ENCODE data around the gene ST6GALNAC2. TPM values are rescaled to one million over a fixed set of nuclear protein-coding genes. Genes with fewer than 3 reads are reported as not detected.
"Not testable (repeated sequence)": the region's sequence is repeated elsewhere in the genome, so short reads cannot be mapped to it uniquely, and the experiment has no call there.

ST6GALNAC2 gene
- polyA plus RNA-seq, 6 donors from 2014 or later = 0.22 to 1.0 (median 0.48) TPM; not detected in 1

GRCh38 chr17:76573096-76573495 lies 12.6 kb downstream of the ST6GALNAC2 start:
- no peak for ATAC-seq (ENCODE audit: low read depth in 2 of 2)
- Mint-ChIP-seq H3K4me3 (peak overlapping the region in 1 of 8 donors; percentile 33), H3K9me3 (no peaks in the 10 kb centered on the region), H3K36me3 (no peaks in the 10 kb centered on the region), H3K4me1 (peaks cover 8 to 15% (median 10%) of the 10 kb centered on the region in 3 donors), H3K27ac (no peak overlapping the region), H3K27me3 (no peaks in the 10 kb centered on the region)
- DNase-seq = no peak

GRCh38 chr17:76572201-76572910 lies 13.3 kb downstream of the ST6GALNAC2 start:
- no peaks in the 10 kb centered on the region for H3K36me3 Mint-ChIP-seq
- no peak overlapping the region for H3K27ac Mint-ChIP-seq
- H3K4me3 Mint-ChIP-seq = no peak overlapping the region
- H3K27me3 Mint-ChIP-seq = no peaks in the 10 kb centered on the region
- no peaks in the 10 kb centered on the region for H3K9me3 Mint-ChIP-seq
- ATAC-seq (ENCODE audit: low read depth in 2 of 2) = no peak
- peaks cover 16 to 22% (median 17%) of the 10 kb centered on the region in 3 donors for H3K4me1 Mint-ChIP-seq
- no peak for DNase-seq

- Mint-ChIP-seq H3K4me1 (peaks cover 28 to 31% (median 29%) of the 10 kb centered on the region in 3 donors), H3K9me3 (no peaks in the 10 kb centered on the region), H3K4me3 (no peak overlapping the region), H3K36me3 (peaks cover 0 to 3% of the 10 kb centered on the region in 2 donors), H3K27me3 (no peaks in the 10 kb centered on the region), H3K27ac (no peak overlapping the region)
- DNase-seq (no peak), ATAC-seq (ENCODE audit: low read depth in 2 of 2) (no peak)
Measured at GRCh38 chr17:76570877-76571471, 14.7 kb downstream of the ST6GALNAC2 start.

GRCh38 chr17:76570457-76570856 lies 15.2 kb downstream of the ST6GALNAC2 start:
- peaks cover 0 to 8% of the 10 kb centered on the region in 2 donors for H3K36me3 Mint-ChIP-seq
- ATAC-seq (ENCODE audit: low read depth in 2 of 2) (no peak), DNase-seq (no peak)
- H3K27me3 Mint-ChIP-seq = no peaks in the 10 kb centered on the region
- no peak overlapping the region for H3K27ac Mint-ChIP-seq
- H3K4me1 Mint-ChIP-seq = peaks cover 30 to 34% (median 32%) of the 10 kb centered on the region in 3 donors
- no peaks in the 10 kb centered on the region for H3K9me3 Mint-ChIP-seq
- no peak overlapping the region for H3K4me3 Mint-ChIP-seq

GRCh38 chr17:76569607-76570279 lies 15.9 kb downstream of the ST6GALNAC2 start:
- Mint-ChIP-seq H3K36me3 (peaks cover 0 to 12% of the 10 kb centered on the region in 2 donors), H3K9me3 (no peaks in the 10 kb centered on the region), H3K27ac (no peak overlapping the region), H3K4me1 (peaks cover 30 to 36% (median 32%) of the 10 kb centered on the region in 3 donors), H3K27me3 (no peaks in the 10 kb centered on the region), H3K4me3 (peak overlapping the region in 2 of 8 donors; percentile 15 to 50)
- no peak for DNase-seq
- ATAC-seq (ENCODE audit: low read depth in 2 of 2) = no peak

- peak overlapping the region in 3 of 8 donors; percentile 41 to 50 (median 47) for H3K4me3 Mint-ChIP-seq
- H3K27me3 Mint-ChIP-seq = no peaks in the 10 kb centered on the region
- ATAC-seq (ENCODE audit: low read depth in 2 of 2) (no peak), DNase-seq (no peak)
- peak overlapping the region in 4 of 6 donors; percentile 61 to 88 (median 70) for H3K27ac Mint-ChIP-seq
- H3K9me3 Mint-ChIP-seq = no peaks in the 10 kb centered on the region
- peaks cover 30 to 36% (median 32%) of the 10 kb centered on the region in 3 donors for H3K4me1 Mint-ChIP-seq
- H3K36me3 Mint-ChIP-seq = peaks cover 0 to 12% of the 10 kb centered on the region in 2 donors
Measured at GRCh38 chr17:76568811-76569221, 16.8 kb downstream of the ST6GALNAC2 start.

GRCh38 chr17:76567634-76568432 lies 17.8 kb downstream of the ST6GALNAC2 start:
- Mint-ChIP-seq H3K4me1 (peaks cover 32 to 36% (median 35%) of the 10 kb centered on the region in 3 donors), H3K4me3 (peak overlapping the region in 7 of 8 donors; percentile 21 to 61 (median 32)), H3K36me3 (peaks cover 3 to 12% of the 10 kb centered on the region in 2 donors), H3K27me3 (no peaks in the 10 kb centered on the region), H3K9me3 (no peaks in the 10 kb centered on the region), H3K27ac (peak overlapping the region; percentile 33 to 88 (median 76))
- peak; percentile 90 to 94 for ATAC-seq (ENCODE audit: low read depth in 2 of 2)
- DNase-seq = peak; percentile 43

- Mint-ChIP-seq H3K27ac (peak overlapping the region in 5 of 6 donors; percentile 36 to 88 (median 78)), H3K36me3 (peaks cover 6 to 12% of the 10 kb centered on the region in 2 donors), H3K4me1 (peaks cover 32 to 38% (median 36%) of the 10 kb centered on the region in 3 donors), H3K27me3 (no peaks in the 10 kb centered on the region), H3K4me3 (peak overlapping the region in 2 of 8 donors; percentile 21 to 55), H3K9me3 (no peaks in the 10 kb centered on the region)
- ATAC-seq (ENCODE audit: low read depth in 2 of 2) (no peak), DNase-seq (no peak)
Measured at GRCh38 chr17:76566988-76567431, 18.6 kb downstream of the ST6GALNAC2 start.

- Mint-ChIP-seq H3K36me3 (peaks cover 6 to 12% of the 10 kb centered on the region in 2 donors), H3K27me3 (no peaks in the 10 kb centered on the region), H3K9me3 (no peaks in the 10 kb centered on the region), H3K27ac (peak overlapping the region in 3 of 6 donors; percentile 34 to 88 (median 78)), H3K4me1 (peaks cover 32 to 40% (median 39%) of the 10 kb centered on the region in 3 donors), H3K4me3 (no peak overlapping the region)
- ATAC-seq (ENCODE audit: low read depth in 2 of 2) = no peak
- no peak for DNase-seq
Measured at GRCh38 chr17:76566613-76566943, 19.1 kb downstream of the ST6GALNAC2 start.

- H3K4me3 Mint-ChIP-seq = no peak overlapping the region
- H3K4me1 Mint-ChIP-seq = peaks cover 32 to 42% (median 41%) of the 10 kb centered on the region in 3 donors
- H3K9me3 Mint-ChIP-seq = no peaks in the 10 kb centered on the region
- no peaks in the 10 kb centered on the region for H3K27me3 Mint-ChIP-seq
- DNase-seq (no peak), ATAC-seq (ENCODE audit: low read depth in 2 of 2) (no peak)
- H3K36me3 Mint-ChIP-seq = peaks cover 6 to 12% of the 10 kb centered on the region in 2 donors
- H3K27ac Mint-ChIP-seq = peak overlapping the region in 3 of 6 donors; percentile 38 to 88 (median 52)
Measured at GRCh38 chr17:76565728-76566612, 19.7 kb downstream of the ST6GALNAC2 start.

GRCh38 chr17:76564991-76565727 lies 20.5 kb downstream of the ST6GALNAC2 start:
- not testable (repeated sequence) for DNase-seq; ATAC-seq (ENCODE audit: low read depth in 2 of 2)

More at GRCh38 chr17:76564991-76565727, 20.5 kb downstream of the ST6GALNAC2 start:
- H3K4me3 Mint-ChIP-seq, H3K27me3 Mint-ChIP-seq, H3K9me3 Mint-ChIP-seq: not testable (repeated sequence)
- Mint-ChIP-seq H3K4me1 (peaks cover 32 to 46% (median 44%) of the 10 kb centered on the region in 3 donors), H3K36me3 (peaks cover 6 to 12% of the 10 kb centered on the region in 2 donors), H3K27ac (peak overlapping the region in 3 of 6 donors; percentile 38 to 88 (median 52))

Data from naive B cell (primary cell).